ENCODE results near the gene KCNIP4. TPM values are rescaled to one million over a fixed set of nuclear protein-coding genes. Genes with fewer than 3 reads are reported as not detected.

The KCNIP4 gene
- total and polyA plus RNA-seq, 9 of the 15 experiments (the other 6 are each of a cell fraction or from before 2014, with no cell fraction given): 0.25 to 0.41 TPM; not detected in 7

DNA sequence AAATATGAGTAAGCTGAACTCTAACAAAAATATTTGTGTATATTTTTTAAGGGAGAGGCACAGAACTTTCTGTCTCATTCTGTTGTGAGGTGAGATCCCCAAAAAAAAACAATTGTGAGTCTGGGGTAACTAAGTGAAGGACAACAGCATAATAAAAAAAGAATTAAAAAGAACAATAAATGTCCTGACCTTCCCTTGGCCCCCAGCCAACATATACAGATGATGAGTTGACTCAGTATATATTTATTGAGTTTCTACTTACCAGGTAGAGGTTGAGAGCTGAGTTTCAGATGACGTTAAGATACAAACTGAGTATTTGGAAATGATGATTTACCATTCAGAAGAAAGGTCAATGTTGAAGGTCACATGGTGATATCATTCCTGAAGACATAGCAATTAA, 239.5 kb downstream of the KCNIP4 start:
- Histone ChIP-seq H3K79me2 (ENCODE audit: control insufficient read depth, insufficient read depth, low read length) (no peaks in the 10 kb centered on the region), H3K4me3 (no peak overlapping the region), H3K4me2 (ENCODE audit: insufficient read depth, low read length) (no peak overlapping the region), H2AFZ (ENCODE audit: low read depth, low read length) (no peak overlapping the region), H3K9me3 (replicated peaks; ENCODE audit: control insufficient read depth, insufficient read depth, low read depth, low read length) (no peaks in the 10 kb centered on the region), H3K9me1 (ENCODE audit: control insufficient read depth, insufficient read depth, low read length) (no peaks in the 10 kb centered on the region), H3K36me3 (ENCODE audit: control insufficient read depth, insufficient read depth, low read length) (no peaks in the 10 kb centered on the region), H3K4me1 (replicated peaks in 1 of 2; ENCODE audit: control insufficient read depth in 2 of 2, insufficient read depth in 2 of 2, low read length in 2 of 2) (no peaks in the 10 kb centered on the region), H4K20me1 (replicated peaks; ENCODE audit: control insufficient read depth, insufficient read depth, low read length) (no peaks in the 10 kb centered on the region), H3K27me3 (ENCODE audit: control insufficient read depth in 2 of 2, insufficient read depth in 2 of 2, low read length in 2 of 2) (no peaks in the 10 kb centered on the region), H3K27ac (ENCODE audit: extremely low read depth, low read depth, low read length) (no peak overlapping the region), H3K9ac (ENCODE audit: insufficient read depth in 1 of 2, low read depth in 2 of 2, low read length in 2 of 2) (no peak overlapping the region)
- FAIRE-seq: no peak
- no peak for TF ChIP-seq ZNF76 (CRISPR knock-in tag; IDR thresholded peaks at IDR 0.05; ENCODE audit: borderline replicate concordance)
- TF ChIP-seq, protein P1, sequence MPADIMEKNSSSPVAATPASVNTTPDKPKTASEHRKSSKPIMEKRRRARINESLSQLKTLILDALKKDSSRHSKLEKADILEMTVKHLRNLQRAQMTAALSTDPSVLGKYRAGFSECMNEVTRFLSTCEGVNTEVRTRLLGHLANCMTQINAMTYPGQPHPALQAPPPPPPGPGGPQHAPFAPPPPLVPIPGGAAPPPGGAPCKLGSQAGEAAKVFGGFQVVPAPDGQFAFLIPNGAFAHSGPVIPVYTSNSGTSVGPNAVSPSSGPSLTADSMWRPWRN (IDR thresholded peaks at IDR 0.05; ENCODE audit: low read depth): no peak
- ATAC-seq: no peak
- POLR2A ChIA-PET: no interaction called here
- in situ Hi-C loops (cut with MboI): no loop called here
- DNase-seq (ENCODE audit: extremely low read depth in 1 of 4, low spot score in 3 of 4): no peak
- WGBS (ENCODE audit: insufficient coverage, low coverage, missing lambda C conversion rate): 0% methylated on average over 1 of the region's 1 CpG
- intact Hi-C loops (cut with micrococcal nuclease): no loop called here
- BruUV-seq (replicated peaks): no TSS peak
- CTCF ChIA-PET (ENCODE audit: low intra/inter-chr PET ratio): no interaction called here

DNA sequence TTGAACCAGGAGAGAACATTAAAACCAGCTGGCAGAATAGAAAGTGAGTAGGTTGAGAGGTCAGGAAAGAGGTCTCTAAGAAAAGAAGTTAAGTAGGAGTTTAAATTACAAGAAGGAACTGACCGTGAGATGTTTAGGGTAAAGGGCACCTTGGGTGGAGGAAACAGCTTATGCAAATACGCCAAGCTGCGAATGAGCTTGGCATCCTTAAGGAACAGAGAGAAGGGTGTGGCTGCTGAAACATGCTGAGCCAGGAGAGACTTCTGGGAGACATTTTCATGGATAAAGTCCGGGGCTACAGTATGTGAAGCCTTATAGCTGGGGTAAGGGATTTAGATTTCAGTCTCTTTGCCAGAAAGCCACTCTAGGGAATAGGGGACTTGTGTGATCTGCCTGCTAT, 249.1 kb downstream of the KCNIP4 start:
- intact Hi-C loops (cut with micrococcal nuclease) (no loop called here), in situ Hi-C loops (cut with MboI) (no loop called here)
- Histone ChIP-seq H3K4me1 (replicated peaks in 1 of 2; ENCODE audit: control insufficient read depth in 2 of 2, insufficient read depth in 2 of 2, low read length in 2 of 2) (no peaks in the 10 kb centered on the region), H3K36me3 (ENCODE audit: control insufficient read depth, insufficient read depth, low read length) (no peaks in the 10 kb centered on the region), H3K9me3 (replicated peaks; ENCODE audit: control insufficient read depth, insufficient read depth, low read depth, low read length) (no peaks in the 10 kb centered on the region; the same call in 1 of the 2 replicates), H4K20me1 (replicated peaks; ENCODE audit: control insufficient read depth, insufficient read depth, low read length) (no peaks in the 10 kb centered on the region), H3K27ac (ENCODE audit: extremely low read depth, low read depth, low read length) (no peak overlapping the region), H3K27me3 (ENCODE audit: control insufficient read depth in 2 of 2, insufficient read depth in 2 of 2, low read length in 2 of 2) (no peaks in the 10 kb centered on the region), H3K9me1 (ENCODE audit: control insufficient read depth, insufficient read depth, low read length) (no peaks in the 10 kb centered on the region), H3K4me3 (no peak overlapping the region), H3K9ac (ENCODE audit: insufficient read depth in 1 of 2, low read depth in 2 of 2, low read length in 2 of 2) (no peak overlapping the region), H3K79me2 (ENCODE audit: control insufficient read depth, insufficient read depth, low read length) (no peaks in the 10 kb centered on the region), H3K4me2 (ENCODE audit: insufficient read depth, low read length) (no peak overlapping the region), H2AFZ (ENCODE audit: low read depth, low read length) (no peak overlapping the region)
- no peak for DNase-seq (ENCODE audit: extremely low read depth in 1 of 4, low spot score in 3 of 4)
- no peak for ATAC-seq
- no TSS peak for BruUV-seq (replicated peaks)
- 2% methylated on average over 4 of the region's 4 CpGs for WGBS (ENCODE audit: insufficient coverage, low coverage, missing lambda C conversion rate)
- ChIA-PET CTCF (ENCODE audit: low intra/inter-chr PET ratio) (no interaction called here), POLR2A (no interaction called here)
- FAIRE-seq: no peak
- TF ChIP-seq ZNF23 (CRISPR knock-in tag; IDR thresholded peaks at IDR 0.05): no peak
- no peak for TF ChIP-seq ILF3 (IDR thresholded peaks at IDR 0.05; ENCODE audit: borderline replicate concordance)
